Activated CD4-positive, alpha-beta memory T cell treated with anti-CD3 and anti-CD28 coated beads for 36 hours (primary cell): ENCODE data around the gene LSP1. TPM values are rescaled to one million over a fixed set of nuclear protein-coding genes. Genes with fewer than 3 reads are reported as not detected.

Source experiments
- CTCF ChIA-PET: fragments of 350-600 bp; sonication (Branson Sonifier 250); formaldehyde crosslinking; loops from one replicate; lab custom pipeline; 2021; ENCODE audit warnings: antibody characterized with exemption, inconsistent platforms; lab: Charles Lee
- POLR2A ChIA-PET: fragments of 350-600 bp; sonication (Branson Sonifier 250); formaldehyde crosslinking; loops from one replicate; lab custom pipeline; 2021; ENCODE audit warnings: antibody characterized with exemption; lab: Charles Lee
- DNase-seq: peaks from one replicate; pipeline ENCODE4 v3.0.0-alpha.2; 2020
- H3K27ac Mint-ChIP-seq: one replicate; pipeline ENCODE4 v1.8.0; 2021; ENCODE audit warnings: mixed read lengths
- H3K27me3 Mint-ChIP-seq: one replicate; pipeline ENCODE4 v1.8.0; 2021; ENCODE audit warnings: mixed read lengths
- H3K36me3 Mint-ChIP-seq: one replicate; pipeline ENCODE4 v1.8.0; 2021; ENCODE audit warnings: mixed read lengths
- H3K4me1 Mint-ChIP-seq: one replicate; pipeline ENCODE4 v1.8.0; 2021; ENCODE audit warnings: low read depth, mixed read lengths
- H3K4me3 Mint-ChIP-seq: one replicate; pipeline ENCODE4 v1.8.0; 2021; ENCODE audit warnings: mild to moderate bottlenecking, mixed read lengths
- H3K9me3 Mint-ChIP-seq: one replicate; pipeline ENCODE4 v1.8.0; 2021; ENCODE audit warnings: mixed read lengths
- intact Hi-C: fragments of 100-400 bp; cut with micrococcal nuclease; formaldehyde crosslinking; loops from one replicate; pipeline ENCODE4 v1.15.1; 2023
- total RNA-seq, 2 experiments: library from RNA; stranded (reverse); gene quantifications; one replicate each; pipeline ENCODE4 v1.2.3, GENCODE V29; 2021

LSP1 gene
- total RNA-seq, 2 experiments from 2014 or later, result 179 to 181 TPM

DNA sequence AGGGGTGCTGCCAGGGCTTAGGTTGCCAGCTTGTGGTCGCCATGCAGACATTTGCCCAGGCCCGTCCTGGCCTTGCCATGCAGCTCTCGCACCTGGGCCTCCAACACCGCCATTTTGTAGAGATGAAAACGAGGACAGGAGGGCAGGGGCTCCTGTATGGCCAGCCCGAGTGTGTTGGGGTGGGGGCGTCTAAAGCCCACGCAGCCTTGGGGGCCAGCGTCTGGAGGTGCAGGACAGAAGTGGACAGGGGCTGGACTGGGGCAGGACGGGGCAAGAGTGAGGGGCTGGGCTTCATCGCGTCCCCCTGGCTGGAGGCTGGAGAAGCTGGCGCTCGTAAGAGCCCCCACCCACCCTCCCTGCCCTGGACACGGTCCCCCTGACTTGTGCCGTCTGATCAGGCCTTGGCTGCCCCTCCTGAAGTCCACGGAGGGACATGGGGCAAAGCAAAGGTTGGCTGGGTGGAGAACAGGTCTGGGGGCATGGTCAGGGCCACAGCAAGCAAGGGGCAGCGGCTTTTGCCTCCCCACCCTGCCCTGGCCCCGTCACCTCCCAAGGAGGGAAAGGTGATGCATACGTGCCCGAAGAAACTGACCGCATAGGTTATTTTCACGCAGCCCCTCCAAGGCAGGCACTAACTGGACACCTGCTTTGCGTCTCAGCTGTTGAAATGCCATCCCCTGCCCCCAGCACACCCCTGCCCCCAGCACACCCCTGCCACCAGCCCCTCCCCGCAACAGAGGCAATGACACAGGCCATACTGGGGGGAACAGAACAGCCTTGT, 67.4 kb downstream of the LSP1 start:
- Mint-ChIP-seq H3K27me3 (peaks cover 4% of the 10 kb centered on the region), H3K36me3 (no peaks in the 10 kb centered on the region), H3K4me1 (peaks cover 9% of the 10 kb centered on the region), H3K27ac (no peak overlapping the region), H3K9me3 (no peaks in the 10 kb centered on the region), H3K4me3 (no peak overlapping the region)
- CTCF ChIA-PET, result interaction anchor here (3.4 kb wide), 1 partner anchor 37 kb away, joined by 22 read pairs; no protein-coding TSS in a partner anchor
- no peak for DNase-seq
- POLR2A ChIA-PET, result no interaction called here
- intact Hi-C loops, result no loop called here

DNA sequence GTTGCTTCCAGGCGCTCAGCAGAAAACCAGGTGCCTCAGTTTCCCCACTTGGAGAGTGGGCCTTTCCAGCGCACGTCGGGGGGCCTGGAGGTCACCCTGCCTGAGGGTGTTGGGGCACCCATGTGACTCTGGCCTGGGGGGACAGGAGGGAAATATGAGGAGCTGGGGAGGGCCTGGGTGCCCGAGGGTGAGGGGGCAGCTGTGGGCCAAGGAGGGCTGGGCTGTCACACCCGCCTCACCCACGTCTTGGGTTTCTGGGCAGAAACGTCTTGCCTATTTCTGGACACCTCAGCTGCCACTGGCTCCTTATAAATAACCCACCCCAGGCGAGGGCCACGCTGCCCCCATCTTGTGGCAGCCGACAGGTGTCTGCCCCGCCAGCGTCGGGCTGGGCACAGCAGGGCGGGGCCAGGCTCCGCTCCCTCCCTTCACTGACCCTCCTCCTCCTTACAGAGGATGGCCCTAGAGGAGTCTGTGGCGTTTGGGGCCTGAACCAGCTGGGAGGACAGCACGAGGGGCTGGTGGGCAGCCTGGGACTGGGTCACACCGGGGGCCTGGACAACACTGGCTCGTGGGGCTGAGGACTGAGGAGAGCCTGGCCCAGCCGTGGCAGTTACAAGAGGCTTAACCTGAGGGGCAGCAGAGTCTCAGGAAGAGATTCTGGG, 68.2 kb downstream of the LSP1 start:
- Mint-ChIP-seq H3K27ac (no peak overlapping the region), H3K36me3 (no peaks in the 10 kb centered on the region), H3K4me3 (no peak overlapping the region), H3K27me3 (peaks cover 4% of the 10 kb centered on the region), H3K4me1 (peaks cover 4% of the 10 kb centered on the region), H3K9me3 (no peaks in the 10 kb centered on the region)
- CTCF ChIA-PET, result interaction anchor here (0.7 to 3.4 kb wide), 7 partner anchors 19 to 268 kb away, joined by 3 to 22 read pairs (median 7); partner anchors contain the start of gene SYT8
- POLR2A ChIA-PET, result no interaction called here
- no peak for DNase-seq
- intact Hi-C loops, result no loop called here

DNA sequence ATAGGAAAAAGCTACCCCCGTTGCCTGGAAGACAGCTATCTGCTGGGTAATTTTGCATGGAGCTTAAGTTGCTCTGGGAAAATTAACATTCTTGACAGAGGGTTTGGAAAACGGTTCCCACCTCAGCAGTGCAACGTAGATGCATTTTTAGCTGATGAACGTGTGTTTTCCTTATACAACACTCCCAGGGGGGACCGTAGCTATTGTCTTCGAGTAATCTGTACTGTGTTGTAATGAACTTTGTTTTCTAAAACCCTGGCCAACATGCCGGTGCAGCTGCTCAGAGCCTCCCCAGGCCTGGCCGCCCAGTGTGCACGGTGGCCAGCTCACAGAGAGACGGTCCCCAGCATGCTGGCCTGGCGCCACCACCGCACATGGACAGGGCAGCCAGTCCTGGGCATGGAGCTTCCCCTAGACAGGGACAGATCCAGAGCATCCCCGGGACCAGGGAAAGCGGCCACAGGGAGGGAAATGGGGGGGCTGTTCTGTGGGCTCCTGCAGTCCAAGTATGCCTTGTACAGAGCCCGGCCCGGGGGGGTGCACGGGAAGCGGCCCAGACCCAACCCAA, 68.8 kb downstream of the LSP1 start:
- peaks cover 2% of the 10 kb centered on the region for H3K4me1 Mint-ChIP-seq
- no peak for DNase-seq
- CTCF ChIA-PET, result interaction anchor here (0.7 to 3.4 kb wide), 8 partner anchors 19 to 269 kb away, joined by 3 to 22 read pairs (median 7); partner anchors contain the start of gene SYT8
- intact Hi-C loops, result no loop called here
- POLR2A ChIA-PET, result no interaction called here
- no peaks in the 10 kb centered on the region for H3K9me3 Mint-ChIP-seq
- peaks cover 4% of the 10 kb centered on the region for H3K27me3 Mint-ChIP-seq
- no peak overlapping the region for H3K4me3 Mint-ChIP-seq
- no peak overlapping the region for H3K27ac Mint-ChIP-seq
- no peaks in the 10 kb centered on the region for H3K36me3 Mint-ChIP-seq

DNA sequence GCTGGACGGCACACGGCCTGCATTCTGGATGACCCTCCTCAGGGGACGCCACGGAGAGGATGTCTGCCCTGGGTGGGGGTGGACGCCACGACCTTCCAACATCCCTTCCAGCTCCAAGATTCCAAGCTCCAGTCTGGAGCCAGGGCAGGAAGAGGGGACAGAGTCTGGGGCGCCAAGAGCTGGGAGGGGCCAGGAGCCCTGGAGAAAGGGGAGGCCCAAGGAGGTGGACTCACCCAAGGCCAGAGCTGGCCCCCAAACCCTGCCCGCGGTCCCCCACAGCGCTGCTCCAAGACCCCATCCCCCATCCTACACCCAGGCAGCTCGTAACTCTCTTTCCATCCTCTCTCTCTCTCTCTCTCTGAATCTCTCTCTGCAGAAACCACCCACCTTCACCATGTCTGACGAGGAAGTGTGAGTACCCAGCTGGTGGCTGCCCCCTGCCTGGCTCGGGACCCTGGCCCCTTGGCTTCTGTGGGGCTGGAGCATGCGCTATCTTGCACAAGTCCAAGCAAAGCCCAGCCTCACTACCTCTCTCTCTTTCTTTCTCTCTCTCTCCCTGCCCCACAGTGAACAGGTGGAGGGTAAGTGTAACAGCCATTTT, 69.7 kb downstream of the LSP1 start:
- intact Hi-C loops, result no loop called here
- Mint-ChIP-seq H3K36me3 (no peaks in the 10 kb centered on the region), H3K27ac (no peak overlapping the region), H3K27me3 (peaks cover 4% of the 10 kb centered on the region), H3K9me3 (no peaks in the 10 kb centered on the region), H3K4me3 (no peak overlapping the region), H3K4me1 (no peaks in the 10 kb centered on the region)
- POLR2A ChIA-PET, result no interaction called here
- CTCF ChIA-PET, result interaction anchor here (1.4 to 3.4 kb wide), 6 partner anchors 40 to 229 kb away, joined by 3 to 22 read pairs (median 8); partner anchors contain the start of gene SYT8
- DNase-seq, result no peak

DNA sequence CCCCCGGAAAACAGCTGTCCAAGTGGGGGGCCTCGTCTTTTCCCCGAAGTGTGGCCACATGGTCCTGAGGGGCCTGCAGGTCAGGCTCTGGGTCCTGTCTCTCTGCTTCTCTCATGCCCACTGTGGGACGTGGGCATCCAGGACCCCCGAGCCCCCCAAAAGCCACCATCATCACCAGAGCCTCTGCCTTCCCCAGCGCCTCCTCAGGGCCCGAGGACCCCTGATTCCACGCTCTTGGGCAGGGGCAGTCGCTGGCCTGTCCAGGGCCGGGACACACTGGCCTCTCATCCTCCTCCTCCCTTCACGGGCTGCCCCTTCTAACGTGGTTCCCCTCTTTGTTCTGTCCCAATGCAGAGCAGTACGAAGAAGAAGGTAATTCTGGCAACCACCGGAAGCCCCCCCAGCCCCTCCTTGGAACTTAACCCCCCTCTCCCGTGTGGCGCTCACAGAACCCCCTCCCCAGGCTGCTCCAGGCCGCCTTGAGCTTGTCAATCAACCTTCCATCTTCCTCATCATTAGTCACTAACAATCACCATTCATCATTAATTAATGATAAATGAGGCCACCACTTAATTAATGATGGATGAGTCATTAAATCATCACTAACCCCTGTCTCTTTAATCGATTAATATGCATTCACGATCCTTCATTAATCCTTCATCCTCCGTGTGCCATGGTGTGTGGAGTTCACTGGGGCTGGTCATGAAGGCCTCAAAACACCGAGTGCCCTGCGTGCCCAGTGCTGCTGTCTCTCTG, 70.5 kb downstream of the LSP1 start:
- H3K9me3 Mint-ChIP-seq, result no peaks in the 10 kb centered on the region
- H3K4me1 Mint-ChIP-seq, result no peaks in the 10 kb centered on the region
- ChIA-PET POLR2A (no interaction called here), CTCF (interaction anchor here (1.5 to 2.3 kb wide), 3 partner anchors 41 to 228 kb away, joined by 3 to 11 read pairs (median 8); no protein-coding TSS in a partner anchor)
- peaks cover 4% of the 10 kb centered on the region for H3K27me3 Mint-ChIP-seq
- H3K27ac Mint-ChIP-seq, result no peak overlapping the region
- H3K36me3 Mint-ChIP-seq, result no peaks in the 10 kb centered on the region
- DNase-seq, result no peak
- no peak overlapping the region for H3K4me3 Mint-ChIP-seq
- intact Hi-C loops, result no loop called here

DNA sequence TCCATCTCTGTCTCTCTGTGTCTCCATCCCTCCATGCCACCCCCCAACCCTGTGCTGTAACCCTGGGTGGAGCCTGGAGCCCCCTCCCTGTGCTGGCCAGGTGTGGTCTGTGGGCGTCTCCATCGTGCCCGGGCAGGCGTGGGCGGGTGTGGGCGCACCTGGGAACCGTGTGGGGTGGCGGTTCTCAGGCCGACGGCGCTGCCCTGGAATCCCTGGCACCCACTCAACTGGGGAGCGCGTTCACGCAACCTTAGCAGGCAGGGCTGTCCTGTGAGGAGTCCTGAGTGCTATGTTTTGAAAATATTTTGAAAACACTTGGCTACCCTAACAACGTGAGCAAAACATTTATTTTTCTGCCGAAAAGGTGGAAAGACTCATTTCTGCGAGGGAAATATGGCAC, 71.3 kb downstream of the LSP1 start:
- no peaks in the 10 kb centered on the region for H3K9me3 Mint-ChIP-seq
- DNase-seq, result no peak
- intact Hi-C loops, result no loop called here
- no peak overlapping the region for H3K4me3 Mint-ChIP-seq
- no peaks in the 10 kb centered on the region for H3K36me3 Mint-ChIP-seq
- H3K27me3 Mint-ChIP-seq, result peaks cover 4% of the 10 kb centered on the region
- no peak overlapping the region for H3K27ac Mint-ChIP-seq
- ChIA-PET CTCF (interaction anchor here (1.5 kb wide), 2 partner anchors 42 to 114 kb away, joined by 3 to 8 read pairs; no protein-coding TSS in a partner anchor), POLR2A (no interaction called here)
- H3K4me1 Mint-ChIP-seq, result no peaks in the 10 kb centered on the region

DNA sequence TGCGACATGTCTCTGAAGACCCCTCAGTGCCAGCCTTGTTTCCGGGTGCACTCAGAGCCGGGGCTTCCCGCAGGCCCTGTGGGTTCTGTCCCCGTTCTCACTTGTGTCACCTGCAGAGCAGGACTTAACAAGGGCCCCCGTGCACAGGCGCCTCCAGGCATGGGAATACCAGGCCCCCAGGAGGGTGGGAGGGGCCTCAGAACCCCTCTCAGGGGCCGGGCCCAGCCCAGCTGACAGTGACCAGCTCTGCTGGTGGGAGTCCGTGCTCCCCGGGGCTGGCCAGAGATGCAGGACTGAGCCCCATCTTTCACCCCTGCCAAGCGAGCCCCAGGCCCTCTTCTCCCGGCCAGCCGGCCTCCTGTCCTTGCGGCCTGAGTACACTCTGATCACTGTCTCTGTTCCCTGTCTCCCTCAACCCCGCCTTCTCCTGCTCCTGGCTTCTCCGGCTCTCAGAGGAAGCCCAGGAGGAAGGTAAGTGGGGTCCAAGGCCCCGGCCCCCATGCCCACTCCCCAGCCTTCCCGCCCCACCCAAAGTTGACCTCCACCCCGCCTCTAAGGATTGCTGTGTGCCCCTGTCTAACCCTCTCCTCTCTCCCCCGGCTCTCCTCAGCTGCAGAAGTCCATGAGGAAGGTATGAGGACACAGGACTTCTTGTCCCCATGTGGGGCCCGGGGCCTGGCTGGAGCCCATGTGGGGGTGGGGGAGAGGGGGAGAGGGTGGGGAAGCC, 71.9 kb downstream of the LSP1 start:
- intact Hi-C loops, result no loop called here
- H3K36me3 Mint-ChIP-seq, result no peaks in the 10 kb centered on the region
- ChIA-PET CTCF (interaction anchor here (1.5 kb wide), 1 partner anchor 42 kb away, joined by 8 read pairs; no protein-coding TSS in a partner anchor), POLR2A (no interaction called here)
- peaks cover 4% of the 10 kb centered on the region for H3K27me3 Mint-ChIP-seq
- no peaks in the 10 kb centered on the region for H3K4me1 Mint-ChIP-seq
- DNase-seq, result no peak
- no peak overlapping the region for H3K4me3 Mint-ChIP-seq
- no peaks in the 10 kb centered on the region for H3K9me3 Mint-ChIP-seq
- no peak overlapping the region for H3K27ac Mint-ChIP-seq

DNA sequence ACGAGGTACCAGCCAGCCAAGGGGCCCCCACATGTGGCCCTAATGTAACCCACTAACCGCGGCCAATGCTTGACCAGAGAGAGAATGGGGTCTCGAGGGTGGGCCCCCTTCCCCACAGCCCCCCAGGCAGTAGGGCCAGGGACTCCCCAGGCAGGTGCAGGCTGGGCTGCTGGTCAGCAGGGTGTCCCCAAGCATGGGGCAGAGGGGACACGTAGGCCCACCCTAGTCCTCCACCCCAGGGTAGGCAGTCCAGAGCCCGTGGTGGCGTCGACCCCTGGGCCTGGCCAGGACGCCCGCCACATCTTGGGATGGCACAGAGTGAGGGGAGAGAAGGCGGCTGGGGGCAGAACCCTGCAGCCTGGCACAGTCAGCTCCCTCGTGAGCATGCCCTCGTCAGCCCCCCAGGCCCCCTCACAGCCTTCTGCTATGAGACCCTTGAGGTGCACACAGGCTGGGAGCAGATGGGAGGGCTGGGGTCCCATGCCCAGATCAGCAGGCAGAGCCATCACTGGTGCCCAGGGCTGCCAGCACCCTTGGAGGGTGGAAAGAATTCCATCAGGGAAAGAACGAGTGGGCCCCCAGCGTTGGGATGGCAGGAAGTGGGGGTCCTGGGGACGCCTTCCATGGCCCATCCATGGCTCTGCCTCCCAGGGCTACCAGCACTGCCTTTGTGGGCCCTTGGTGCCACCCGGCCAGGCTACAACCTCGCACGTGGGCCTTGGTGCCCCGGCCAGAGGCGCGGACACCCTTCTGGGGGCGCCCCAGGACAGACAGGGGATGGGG, 72.7 kb downstream of the LSP1 start:
- H3K27me3 Mint-ChIP-seq, result peaks cover 4% of the 10 kb centered on the region
- H3K36me3 Mint-ChIP-seq, result no peaks in the 10 kb centered on the region
- CTCF ChIA-PET, result no interaction called here
- no peaks in the 10 kb centered on the region for H3K9me3 Mint-ChIP-seq
- no peak for DNase-seq
- no peak overlapping the region for H3K27ac Mint-ChIP-seq
- POLR2A ChIA-PET, result no interaction called here
- no peak overlapping the region for H3K4me3 Mint-ChIP-seq
- intact Hi-C loops, result no loop called here
- peaks cover 2% of the 10 kb centered on the region for H3K4me1 Mint-ChIP-seq

DNA sequence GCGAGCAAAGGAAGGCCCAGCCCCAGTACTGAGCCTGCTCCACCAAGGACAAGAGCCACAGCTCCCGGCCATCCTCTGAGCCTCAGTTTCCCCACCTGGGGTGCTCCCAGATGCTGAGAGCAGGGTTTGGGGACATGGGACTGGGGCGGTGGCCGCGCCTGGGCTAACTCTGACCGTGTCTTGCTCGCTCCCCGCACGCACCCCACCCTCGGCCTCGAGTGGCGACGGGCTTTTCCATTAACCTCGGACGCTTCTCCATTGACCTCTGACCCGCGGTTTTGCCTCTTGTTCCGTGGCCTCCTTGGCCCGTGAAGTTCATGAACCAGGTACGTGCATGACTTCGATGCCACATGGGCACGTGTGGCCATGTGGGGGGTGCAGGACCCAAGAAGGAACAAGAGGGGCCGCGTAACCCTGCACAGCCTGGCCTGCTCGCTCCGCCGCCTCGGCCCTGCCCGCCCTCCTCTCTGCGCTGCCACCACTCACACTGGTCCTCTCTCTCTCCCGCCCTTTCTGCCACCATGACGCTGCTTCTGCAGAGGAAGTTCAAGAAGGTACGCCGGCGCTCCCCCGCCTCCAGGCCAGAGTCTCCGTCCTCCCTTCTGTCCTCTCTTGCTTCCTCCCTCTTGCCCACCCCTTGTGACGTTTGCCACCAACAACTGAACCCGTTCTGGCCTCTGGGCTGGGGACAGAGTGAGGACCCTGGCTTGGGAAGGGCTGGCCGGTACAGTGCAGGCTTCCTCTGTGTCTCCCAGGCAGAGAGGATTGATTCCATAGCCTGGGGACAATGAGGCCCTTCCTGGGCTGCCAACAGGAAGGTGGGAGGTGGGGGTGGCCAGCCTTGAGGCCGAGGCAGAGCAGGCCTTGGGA, 73.5 kb downstream of the LSP1 start:
- H3K27me3 Mint-ChIP-seq, result peaks cover 4% of the 10 kb centered on the region
- intact Hi-C loops, result no loop called here
- ChIA-PET POLR2A (no interaction called here), CTCF (no interaction called here)
- peaks cover 2% of the 10 kb centered on the region for H3K4me1 Mint-ChIP-seq
- no peak for DNase-seq
- no peaks in the 10 kb centered on the region for H3K9me3 Mint-ChIP-seq
- H3K4me3 Mint-ChIP-seq, result no peak overlapping the region
- H3K36me3 Mint-ChIP-seq, result no peaks in the 10 kb centered on the region
- H3K27ac Mint-ChIP-seq, result no peak overlapping the region
